Activated effector memory CD4-positive, alpha-beta T cell treated with Interleukin-2 at 50 U/mL for 16 hours (primary cell): Measurements from ENCODE around the gene STK32B.
"Not testable (repeated sequence)": the region's sequence is repeated elsewhere in the genome, so short reads cannot be mapped to it uniquely, and the experiment has no call there.

ENCODE experiments used
- DNase-seq: peaks from one replicate; pipeline ENCODE4 v3.0.0-alpha.2; 2020

The STK32B gene

DNA sequence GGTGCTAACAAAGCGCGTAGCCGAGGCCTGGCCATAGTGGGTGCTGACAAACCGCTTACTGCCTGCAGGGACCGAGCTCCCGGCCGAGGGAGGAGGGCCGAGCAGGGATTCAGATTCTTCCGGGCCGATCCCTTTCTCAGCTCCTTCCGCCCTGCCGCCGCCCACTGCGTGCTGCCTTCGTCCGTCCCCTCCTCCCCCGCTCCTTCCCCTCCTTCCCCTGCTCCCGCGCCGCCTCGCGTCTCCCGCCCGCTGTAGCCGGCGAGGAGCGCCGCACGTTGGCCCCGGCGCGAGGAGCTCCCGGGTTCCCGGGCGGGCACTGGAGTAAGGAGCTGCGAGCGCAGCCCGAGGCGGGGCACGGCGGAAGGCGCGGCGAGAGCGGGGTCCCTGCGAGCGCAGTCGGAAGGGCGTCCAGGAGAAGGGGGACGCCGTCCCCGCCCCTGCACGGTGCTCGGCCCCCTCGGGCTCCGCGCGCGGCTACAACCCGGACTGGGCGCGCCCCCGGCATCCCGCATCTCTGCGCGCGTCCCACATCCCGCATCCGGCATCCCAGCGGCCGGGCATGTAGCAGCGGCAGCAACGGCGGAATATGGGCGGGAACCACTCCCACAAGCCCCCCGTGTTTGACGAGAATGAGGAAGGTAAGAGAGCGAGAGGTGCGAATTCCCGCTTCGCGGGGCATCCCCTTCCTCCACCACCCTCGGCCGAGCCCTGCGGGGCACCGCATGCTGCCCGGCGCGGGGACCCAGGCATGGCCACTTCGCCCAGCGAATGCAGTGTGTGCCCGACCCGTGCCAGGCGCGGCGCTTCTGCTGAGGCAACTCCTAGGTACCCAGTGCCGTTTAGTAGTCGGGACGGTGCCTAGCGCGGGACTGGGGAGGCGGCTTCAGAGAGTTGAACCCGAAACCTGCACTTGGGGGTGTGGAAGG lies at the start of gene STK32B:
STK32B (plus strand) TSS at position 203 of the 926 bp plus-strand sequence.
- DNase-seq, result no peak

DNA sequence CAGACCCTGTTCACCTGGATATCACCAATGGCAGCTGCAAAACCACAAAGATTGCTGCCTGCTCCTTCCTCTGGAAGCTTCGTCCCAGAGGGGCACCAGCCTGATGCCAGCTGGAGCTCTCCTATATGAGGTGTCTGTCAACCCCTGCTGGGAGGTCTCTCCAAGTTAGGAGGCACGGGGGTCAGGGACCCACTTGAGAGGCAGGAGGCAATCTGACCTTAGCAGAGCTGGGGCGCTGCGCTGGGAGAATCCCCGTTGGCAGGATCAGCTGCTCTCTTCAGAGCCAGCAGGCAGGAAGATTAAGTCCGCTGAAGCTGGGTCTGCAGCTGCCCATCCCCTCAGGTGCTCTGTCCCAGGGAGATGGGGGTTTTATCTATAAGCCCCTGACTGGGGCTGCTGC lies 49.6 kb upstream of the STK32B start:
- not testable (repeated sequence) for DNase-seq

DNA sequence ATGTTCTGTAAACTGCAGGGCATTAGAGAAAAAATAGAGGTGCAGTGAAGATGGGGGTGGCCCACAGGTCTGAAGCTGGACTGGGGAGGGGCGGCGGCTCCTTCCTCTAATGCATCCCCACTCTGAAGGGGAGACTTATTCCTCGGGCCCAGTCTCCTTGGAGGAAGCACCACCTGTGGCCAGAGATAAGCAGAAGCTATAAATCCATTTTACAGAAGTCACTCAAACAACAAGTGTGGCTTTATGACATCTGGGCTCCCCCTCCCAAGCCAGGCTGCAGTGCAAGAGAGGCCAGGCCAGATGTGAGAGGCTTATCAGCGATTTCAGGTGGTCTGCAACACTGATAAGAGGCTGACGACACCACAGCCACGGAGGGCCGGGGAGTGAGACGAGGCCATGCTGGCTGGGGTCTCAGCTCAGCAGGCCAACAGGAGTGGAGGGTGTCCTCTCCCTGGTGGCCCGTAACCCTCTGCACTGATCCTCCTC lies 47.9 kb upstream of the STK32B start:
- DNase-seq, result no peak

GRCh38 chr4:5003918-5004317 lies 47.4 kb upstream of the STK32B start:
- DNase-seq, result no peak

DNA sequence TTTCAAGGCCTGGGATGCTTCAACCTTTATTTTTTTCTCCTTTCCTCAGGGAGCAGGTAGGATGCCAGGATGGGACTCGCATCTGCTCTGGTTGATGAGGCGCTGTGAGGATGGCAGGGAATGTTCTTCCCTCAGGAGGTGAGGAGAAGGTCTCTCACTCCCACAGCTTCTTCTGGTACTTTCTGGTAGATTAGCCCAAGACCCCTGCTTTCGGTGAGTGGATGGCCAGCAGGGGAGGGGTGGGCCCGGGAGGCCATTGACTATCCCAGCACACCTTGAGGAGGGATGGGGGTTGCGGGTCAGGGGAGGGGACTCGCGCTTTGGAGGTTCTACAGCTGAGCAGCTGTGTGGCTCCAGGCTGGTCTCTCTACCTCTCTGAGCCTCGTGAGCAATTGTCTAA lies 46.8 kb upstream of the STK32B start:
- DNase-seq, result no peak

DNA sequence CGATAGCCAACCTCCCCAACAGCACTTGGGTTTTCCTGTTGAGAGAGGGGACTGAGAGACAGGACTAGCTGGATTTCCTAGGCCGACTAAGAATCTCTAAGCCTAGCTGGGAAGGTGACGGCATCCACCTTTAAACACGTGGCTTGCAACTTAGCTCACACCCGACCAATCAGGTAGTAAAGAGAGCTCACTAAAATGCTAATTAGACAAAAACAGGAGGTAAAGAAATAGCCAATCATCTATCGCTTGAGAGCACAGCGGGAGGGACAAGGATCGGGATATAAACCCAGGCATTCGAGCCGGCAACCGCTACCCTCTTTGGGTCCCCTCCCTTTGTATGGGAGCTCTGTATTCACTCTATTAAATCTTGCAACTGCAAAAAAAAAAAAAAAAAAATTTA lies 44.3 kb upstream of the STK32B start:
- DNase-seq, result not testable (repeated sequence)

DNA sequence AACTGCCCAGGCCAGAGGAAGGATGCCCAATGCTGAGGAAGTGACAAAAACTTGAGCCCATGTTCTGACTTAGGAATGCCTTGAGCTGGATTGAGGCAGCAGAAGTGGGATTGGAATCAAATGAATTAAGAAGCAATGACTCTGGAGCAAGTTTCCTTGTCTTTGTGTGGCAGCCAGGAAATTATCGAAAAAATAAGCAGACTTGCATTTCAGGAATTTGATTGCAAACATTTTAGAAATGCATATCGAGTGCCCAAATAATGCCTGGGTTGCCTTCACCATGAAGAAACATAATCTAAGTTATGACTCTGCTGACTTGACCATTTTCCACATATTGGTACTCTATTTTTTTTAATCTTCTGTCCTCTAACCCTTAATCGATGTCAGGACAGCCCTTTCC lies 41.5 kb upstream of the STK32B start:
- no peak for DNase-seq

GRCh38 chr4:5010984-5011383 lies 40.3 kb upstream of the STK32B start:
- DNase-seq, result no peak

GRCh38 chr4:5012244-5012898 lies 38.9 kb upstream of the STK32B start:
- DNase-seq, result no peak

DNA sequence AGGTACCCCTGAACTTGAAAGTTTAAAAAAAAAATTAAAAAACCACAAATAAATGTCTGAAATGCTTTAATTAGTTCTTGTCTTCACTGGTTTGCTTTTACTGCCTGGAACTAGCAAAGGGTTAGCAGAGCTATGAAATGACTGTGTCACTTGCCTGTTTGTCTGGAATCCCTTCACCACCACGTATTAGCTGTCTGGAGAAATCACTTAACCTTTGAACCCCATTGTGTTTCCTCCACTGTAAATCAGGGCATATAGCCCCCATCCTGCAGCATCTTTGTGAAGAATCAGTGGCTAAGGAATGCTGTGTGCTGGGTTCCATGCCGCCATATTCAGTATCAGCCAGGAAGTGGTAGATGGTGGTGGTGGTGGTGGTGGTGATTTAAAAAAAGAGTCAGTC lies 38.3 kb upstream of the STK32B start:
- no peak for DNase-seq

DNA sequence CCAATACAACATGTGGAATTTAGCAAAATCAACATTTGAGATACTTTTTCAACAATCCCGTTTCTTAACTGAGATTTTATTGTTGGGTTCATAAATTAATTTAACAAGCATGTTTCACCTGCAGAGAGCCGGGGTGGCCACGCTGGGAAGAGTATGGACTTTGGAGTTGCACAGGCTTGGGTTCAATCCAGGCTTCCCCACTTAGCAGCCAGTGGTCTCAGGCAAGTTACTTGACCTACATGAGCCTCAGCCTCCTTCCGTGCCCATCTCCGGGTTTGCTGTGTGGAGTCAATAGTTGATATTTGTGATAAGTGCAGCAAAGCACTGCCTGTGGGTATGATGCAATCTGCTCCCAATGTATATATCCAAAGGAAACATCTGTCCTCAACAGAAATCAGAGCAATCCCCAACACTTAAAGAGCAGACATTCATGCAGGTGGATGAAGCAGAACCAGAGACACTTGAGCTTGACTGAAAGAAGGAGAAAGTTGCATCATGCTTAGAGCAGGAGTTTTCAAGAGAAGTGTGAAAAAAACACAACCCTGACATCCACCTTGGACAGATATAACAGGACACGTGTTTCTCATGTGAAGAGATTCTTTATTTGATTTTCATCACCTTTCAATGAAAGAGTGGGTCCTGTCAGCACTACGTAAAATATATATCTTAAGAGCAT lies 37.1 kb upstream of the STK32B start:
- DNase-seq, result no peak

- no peak for DNase-seq
These were observed 33.2 kb upstream of the STK32B start for GRCh38 chr4:5018096-5018495.

DNA sequence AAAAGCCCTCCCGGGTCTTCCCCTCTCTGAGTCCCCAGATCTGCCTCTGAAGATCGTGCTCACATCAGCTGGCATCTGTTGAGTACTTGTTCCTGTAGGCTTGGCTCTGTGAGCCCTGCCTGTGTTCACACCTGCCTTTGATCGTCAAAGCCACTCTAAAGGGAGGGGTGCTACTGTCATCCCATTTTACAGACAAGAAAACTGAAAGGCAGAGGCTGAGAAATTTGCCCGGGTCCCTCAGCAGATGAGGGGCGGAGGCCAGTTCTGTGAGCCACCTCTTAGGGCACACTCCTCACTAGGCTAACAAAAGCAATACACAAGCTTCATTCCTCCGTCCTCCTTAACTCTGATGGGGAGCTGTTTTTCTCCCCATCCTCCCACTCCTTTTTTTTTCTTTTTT lies 32.7 kb upstream of the STK32B start:
- DNase-seq, result no peak

DNA sequence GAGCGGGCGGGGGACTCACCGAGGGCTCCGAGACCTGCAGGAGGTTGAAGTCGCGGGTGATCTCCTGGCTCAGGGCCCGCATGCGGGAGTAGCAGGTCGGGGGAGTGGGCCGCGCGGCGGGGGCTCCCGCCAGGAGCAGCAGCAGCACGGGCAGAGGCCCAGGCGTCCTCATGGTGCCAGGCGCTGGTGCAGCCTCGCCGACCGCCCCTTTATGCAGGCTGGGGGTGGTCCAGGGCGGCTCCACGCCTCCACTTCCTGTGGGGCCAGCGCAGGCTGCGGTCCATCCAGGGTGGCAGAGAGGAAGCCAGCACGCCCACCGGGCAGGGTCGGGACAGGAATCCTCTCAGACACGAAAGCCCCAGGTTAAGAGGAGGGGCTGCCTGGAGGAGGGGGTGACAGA lies 32.0 kb upstream of the STK32B start, which contains the start of gene CYTL1:
CYTL1 (minus strand) TSS at position 185 of the 400 bp plus-strand sequence; CDS start at position 172, 13 bp downstream.
- no peak for DNase-seq

- DNase-seq, result no peak
These were observed 31.5 kb upstream of the STK32B start for GRCh38 chr4:5019796-5020195.

DNA sequence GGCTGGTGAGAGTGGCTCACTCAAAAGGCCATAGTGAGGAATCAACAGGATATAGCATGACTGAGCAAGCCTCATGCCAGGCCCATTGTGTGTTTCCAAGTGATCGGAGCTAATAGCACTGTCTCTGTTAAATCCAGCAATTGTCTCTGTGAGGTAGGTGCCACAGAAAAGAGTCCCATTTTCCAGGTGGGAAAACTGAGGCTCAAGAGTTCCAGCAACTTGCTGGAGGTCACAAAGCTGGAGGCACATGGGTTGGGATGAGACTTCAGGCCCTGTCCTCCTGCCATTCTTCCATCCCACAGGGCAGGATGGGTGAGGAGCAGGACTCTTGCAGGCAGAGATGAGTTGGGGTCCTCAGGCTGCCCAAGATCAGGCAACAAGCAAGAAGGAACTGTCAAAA lies 30.9 kb upstream of the STK32B start:
- no peak for DNase-seq

DNA sequence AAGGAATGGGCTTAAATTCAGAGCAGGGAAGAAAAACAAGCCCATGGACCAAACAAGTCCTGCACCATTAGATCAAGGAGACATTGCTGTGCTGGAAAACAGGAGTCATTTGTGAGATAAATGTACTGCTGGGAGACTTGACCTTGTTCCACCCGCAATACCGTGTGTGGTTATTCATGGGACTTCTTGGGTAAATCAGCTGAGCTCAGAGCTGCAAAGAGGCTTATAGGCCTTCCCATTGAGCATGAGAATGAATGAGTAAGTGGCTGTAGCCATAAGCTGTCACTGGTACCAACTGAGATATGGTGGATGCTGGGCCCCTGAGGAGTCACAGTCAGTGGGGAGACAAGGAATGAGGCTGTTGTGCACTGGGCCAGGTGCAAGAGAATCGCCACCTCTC lies 29.7 kb upstream of the STK32B start:
- no peak for DNase-seq

DNA sequence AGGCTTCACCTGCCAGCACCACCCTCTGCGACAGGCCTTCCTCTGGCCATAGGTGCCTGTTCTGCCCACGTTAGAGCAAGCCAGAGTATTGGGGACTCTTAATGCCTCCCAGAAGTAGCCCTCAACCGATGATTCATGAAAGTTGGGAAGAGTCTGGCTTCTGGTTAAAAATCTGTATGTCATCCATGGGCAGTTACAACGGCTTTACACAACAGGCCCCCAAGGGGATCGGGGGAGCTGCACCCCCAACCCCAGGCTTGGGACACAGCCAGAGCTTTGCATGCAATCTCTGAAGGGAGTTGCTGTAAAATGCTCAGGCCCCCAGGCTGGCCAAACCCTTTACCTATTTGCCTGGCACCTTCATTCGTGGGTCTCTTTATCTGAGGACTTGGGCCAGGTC lies 26.6 kb upstream of the STK32B start:
- no peak for DNase-seq

- no peak for DNase-seq
These were observed 24.9 kb upstream of the STK32B start for GRCh38 chr4:5026371-5026770.

DNA sequence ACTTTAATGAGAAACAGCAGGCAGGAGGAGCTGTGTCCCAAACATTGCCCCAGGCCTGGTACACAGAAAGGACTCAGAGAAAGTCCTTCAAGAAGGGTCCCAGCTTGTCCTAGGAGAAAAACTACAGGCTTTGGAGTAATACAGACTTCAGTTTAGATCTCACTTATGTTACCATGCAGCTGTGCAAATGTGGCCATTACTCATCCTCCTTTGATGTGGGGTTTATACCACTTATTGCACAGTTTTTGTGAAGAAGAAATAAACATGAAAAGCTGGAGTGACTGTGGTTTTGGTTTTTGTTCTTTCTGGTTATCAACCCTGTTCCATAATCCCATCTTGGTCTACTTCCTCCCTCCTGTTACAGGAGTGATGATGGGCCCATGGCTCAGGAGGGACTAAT lies 23.9 kb upstream of the STK32B start:
- no peak for DNase-seq

GRCh38 chr4:5028480-5028879 lies 22.8 kb upstream of the STK32B start:
- DNase-seq, result no peak

GRCh38 chr4:5029447-5029846 lies 21.8 kb upstream of the STK32B start:
- no peak for DNase-seq

- no peak for DNase-seq
These were observed 21.1 kb upstream of the STK32B start for GRCh38 chr4:5030221-5030620.

GRCh38 chr4:5030927-5031326 lies 20.4 kb upstream of the STK32B start:
- DNase-seq, result no peak
